Stimulated activated CD4-positive, alpha-beta T cell treated with anti-CD3 and anti-CD28 coated beads, TNF-alpha, amount 100 ng/mL, for 1 hour (primary cell): ENCODE data around the gene PRKAA2.

Experiments used
- DNase-seq, 3 donors: peaks; one replicate each; pipeline ENCODE4 v3.0.0-alpha.2; 2020; ENCODE audit warnings: low read depth in 3 of 3, low spot score in 1 of 3

PRKAA2 gene

GRCh38 chr1:56712150-56712549, 67.0 kb downstream of the PRKAA2 start:
- no peak for DNase-seq

GRCh38 chr1:56713112-56713511, 68.0 kb downstream of the PRKAA2 start:
- no peak for DNase-seq

DNA sequence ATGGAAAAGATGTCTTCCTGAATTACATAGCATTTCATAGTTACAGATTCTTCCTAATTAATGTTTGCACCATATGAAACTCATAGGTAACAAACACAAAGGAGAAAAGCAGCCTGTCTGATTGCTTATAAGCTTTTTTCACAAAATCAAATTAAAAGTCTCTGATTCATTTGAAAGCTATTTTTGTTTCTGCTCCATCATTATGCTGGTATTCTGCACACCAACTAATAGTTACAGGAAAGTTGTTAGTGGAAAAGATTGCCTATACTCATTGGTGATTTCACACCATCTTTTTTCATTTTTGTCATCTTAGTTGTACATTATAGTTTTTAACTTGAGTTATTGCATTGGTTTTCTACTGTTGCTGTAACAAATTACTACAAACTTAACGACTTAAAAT, 70.0 kb downstream of the PRKAA2 start:
- no peak for DNase-seq

DNA sequence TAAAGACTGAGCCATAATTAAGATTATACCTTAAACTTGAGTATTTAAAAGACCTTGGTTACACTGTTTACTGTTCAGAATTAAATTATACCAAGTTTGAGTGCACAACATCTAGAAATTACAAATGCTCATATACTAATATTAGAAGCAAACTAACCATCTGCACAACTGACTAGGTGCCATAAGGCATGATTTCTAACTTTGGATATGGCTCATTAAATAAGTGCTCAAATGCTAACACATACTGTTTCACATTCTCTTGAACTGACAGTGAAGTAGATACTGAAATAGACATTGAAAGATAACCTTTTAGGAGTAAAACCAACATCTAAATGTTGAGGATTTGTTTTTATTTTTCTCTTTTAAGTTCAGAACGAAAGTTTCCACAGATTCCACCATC, 74.1 kb downstream of the PRKAA2 start:
- DNase-seq: no peak

DNA sequence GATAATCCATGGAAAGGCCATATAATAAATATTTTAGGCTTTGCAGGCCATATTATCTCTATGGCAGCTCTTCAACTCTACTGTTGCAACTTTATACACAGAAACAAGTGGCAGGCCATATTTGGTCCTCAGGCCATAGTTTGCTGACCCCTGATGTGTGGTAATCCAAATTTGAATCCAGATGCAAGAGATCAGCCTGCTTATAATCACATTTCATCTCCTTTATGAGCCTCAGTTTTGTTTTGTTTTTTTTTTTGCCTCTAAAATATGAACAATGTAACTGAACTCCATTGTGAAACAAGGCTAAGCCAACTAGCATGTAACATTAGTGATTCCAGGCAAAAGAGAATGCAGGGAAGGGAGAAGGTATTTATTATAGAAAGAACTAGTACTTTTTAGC, 81.6 kb downstream of the PRKAA2 start:
- DNase-seq: no peak

DNA sequence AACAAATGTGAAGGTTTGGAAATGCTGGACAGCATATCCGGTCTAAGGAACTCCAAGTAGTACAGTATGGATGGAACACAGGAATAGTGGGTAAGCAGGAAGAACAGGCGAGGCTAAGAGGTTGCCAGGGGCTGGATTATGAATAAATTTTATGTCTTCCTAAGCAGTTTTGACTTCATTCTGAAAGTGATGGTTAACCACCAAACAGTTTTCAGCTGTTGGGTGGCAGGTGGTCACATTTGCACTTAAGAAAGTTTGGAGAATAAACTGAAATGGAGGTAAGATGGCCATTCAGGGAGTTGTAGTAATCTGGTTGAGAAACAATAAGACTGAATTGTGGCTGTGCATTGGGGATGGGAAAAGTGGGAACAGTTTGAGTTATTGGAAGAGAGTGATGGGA, 83.8 kb downstream of the PRKAA2 start:
- DNase-seq: no peak

- DNase-seq: no peak
These were observed 100.1 kb downstream of the PRKAA2 start for GRCh38 chr1:56745231-56745630.

- no peak for DNase-seq
These were observed 109.8 kb downstream of the PRKAA2 start for GRCh38 chr1:56754708-56755479.

DNA sequence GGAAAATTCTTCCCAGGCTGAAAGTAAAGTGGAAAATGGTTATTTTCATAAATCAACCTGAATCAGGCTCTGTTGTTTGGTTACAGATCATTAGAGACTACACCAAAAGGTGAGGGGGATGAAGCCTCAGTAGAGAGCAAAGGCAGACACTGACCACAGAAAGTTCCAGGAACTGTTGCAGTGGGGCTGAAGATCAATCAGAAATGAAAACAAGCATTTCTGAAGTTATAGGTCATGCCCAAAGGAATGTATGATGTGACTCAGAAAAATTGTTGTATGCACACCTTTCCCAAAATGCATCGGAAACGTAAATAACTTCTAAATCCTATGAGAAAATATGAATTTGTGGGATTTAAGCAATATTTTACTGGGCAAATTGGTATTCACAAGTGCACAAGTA, 110.8 kb downstream of the PRKAA2 start:
- no peak for DNase-seq

- no peak for DNase-seq
These were observed 113.0 kb downstream of the PRKAA2 start for GRCh38 chr1:56758135-56758534.

- DNase-seq: no peak
These were observed 113.7 kb downstream of the PRKAA2 start for GRCh38 chr1:56758794-56759193.
